KBM-7 (cell line): ENCODE data around the gene ABCA2.

Experiments
- DNase-seq: peaks from one replicate; pipeline ENCODE4 v3.0.0-alpha.2; 2015
- in situ Hi-C: fragments of 300-500 bp; cut with MboI; formaldehyde crosslinking; loops from 2 replicates; pipeline ENCODE4 v1.14.3; 2020; ENCODE audit warnings: low sequenced_read_pairs, low pct_unique_long_range_greater_than_20kb, mixed read lengths

The ABCA2 gene

GRCh38 chr9:137018761-137019559, 9.1 kb downstream of the ABCA2 start:
- no peak for DNase-seq
- in situ Hi-C loops = no loop called here

DNA sequence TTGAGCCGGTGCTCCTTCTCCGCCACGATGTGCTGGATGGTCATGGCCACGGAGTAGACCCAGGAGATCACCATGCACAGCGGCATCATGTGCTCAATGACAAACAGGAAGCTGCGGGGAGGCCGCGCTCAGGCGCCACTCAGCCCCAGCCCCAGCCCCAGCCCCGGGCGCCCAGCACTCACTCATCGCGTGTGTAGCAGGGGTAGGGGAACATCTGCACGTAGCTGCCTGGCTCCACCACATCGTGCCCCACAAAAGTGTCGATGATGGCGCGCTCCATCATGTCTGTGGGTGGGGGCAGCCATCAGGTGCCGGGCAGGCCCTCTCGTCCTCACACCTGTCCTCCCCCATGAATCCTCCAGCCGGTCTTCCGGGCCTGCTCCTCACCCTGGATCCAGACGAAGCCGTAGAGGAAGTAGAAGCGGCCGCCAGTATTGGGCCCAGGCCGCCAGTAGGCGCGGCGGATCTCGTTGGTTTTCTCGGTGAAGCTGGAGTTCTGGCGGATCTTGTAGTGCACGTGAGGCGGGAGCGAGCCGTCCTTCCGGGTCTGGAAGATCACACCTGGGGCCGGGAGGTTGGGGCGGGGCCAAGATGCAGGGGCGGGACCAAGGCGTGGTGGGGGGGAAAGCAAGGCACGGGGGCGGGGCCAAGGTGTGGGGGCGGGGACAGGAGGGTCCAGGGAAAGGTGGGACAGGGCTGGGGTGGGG, 10.1 kb downstream of the ABCA2 start:
- in situ Hi-C loops = no loop called here
- no peak for DNase-seq

DNA sequence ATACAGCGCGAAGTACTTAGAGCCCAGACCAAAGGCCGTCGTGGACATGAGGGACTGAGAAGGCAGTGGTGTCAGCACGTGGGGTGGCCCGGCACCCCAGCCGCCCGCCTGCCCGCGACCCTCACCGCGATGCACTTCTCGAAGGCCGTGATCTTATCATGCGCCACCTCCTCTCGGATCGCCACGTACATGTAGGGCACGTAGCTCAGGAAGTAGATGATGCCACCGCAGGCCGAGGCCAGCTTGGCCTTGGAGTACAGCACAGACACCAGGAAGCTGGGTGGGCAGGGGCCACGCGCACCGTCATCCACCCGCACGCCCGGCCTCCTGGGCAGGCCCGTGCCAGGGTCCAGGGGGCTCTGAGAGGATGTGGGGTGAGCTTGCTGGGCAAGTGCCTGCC, 11.0 kb downstream of the ABCA2 start:
- in situ Hi-C loops = no loop called here
- no peak for DNase-seq

DNA sequence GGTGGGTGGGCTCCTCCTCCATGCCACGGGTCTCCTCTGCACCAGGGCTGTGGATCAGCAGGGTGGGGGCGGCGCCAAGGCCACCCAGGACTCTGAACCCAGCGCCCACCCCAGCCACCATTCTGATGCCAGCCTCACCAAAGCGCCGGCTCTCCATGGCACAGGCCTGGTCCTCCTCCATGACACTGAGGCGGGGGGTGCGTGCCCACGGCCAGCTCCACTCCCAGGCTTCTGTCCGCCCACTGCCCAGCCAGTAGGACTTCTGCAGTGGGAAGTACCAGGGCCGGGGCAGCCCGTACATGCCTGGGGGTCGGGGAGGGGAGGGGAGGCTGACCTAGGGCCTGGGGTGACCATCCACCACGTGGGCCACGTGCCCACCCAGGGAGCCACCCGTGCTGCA, 11.6 kb downstream of the ABCA2 start:
- in situ Hi-C loops = no loop called here
- DNase-seq = no peak

DNA sequence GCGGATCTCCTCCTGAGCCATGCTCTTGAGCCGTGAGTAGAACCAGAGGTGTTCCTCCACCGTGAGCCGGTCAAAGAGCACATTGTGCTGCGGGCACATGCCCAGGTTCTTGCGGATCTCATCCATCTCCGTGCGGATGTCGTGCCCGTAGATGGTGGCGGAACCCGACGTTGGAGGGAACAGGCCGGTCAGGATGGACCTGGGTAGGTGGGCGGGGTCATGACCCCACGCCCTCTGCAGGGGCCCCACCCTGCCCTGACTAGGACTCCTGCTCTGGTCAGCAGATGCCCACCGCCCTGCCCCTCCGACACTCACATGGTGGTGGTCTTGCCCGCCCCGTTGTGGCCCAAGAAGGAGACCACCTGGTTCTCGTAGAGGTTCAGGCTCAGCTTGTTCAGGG, 12.1 kb downstream of the ABCA2 start:
- DNase-seq = no peak
- in situ Hi-C loops = no loop called here

- in situ Hi-C loops = no loop called here
- DNase-seq = no peak
Measured at GRCh38 chr9:137015540-137015930, 12.5 kb downstream of the ABCA2 start.

GRCh38 chr9:137014776-137015539, 13.1 kb downstream of the ABCA2 start:
- DNase-seq = no peak
- in situ Hi-C loops = no loop called here

GRCh38 chr9:137014166-137014565, 13.9 kb downstream of the ABCA2 start:
- in situ Hi-C loops = no loop called here
- DNase-seq = no peak

DNA sequence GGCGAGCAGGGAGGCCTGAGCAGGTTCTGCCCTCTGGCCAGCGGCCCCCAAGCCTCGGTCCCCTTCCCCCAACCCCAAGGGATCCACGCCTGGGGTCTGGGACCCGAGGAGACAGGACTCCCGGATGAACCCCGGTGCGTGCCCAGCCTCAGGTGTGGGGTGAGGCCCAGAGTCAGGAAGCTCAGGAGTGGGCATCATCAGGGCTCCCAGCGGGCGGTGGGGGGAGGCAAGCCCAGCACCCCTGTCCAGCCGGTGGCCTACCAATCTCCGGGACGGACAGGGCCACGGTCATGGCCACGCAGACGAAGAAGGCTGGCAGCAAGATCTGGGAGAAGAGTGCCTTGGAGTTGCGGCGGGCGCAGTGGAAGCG, 14.5 kb downstream of the ABCA2 start:
- DNase-seq = no peak
- in situ Hi-C loops = no loop called here

DNA sequence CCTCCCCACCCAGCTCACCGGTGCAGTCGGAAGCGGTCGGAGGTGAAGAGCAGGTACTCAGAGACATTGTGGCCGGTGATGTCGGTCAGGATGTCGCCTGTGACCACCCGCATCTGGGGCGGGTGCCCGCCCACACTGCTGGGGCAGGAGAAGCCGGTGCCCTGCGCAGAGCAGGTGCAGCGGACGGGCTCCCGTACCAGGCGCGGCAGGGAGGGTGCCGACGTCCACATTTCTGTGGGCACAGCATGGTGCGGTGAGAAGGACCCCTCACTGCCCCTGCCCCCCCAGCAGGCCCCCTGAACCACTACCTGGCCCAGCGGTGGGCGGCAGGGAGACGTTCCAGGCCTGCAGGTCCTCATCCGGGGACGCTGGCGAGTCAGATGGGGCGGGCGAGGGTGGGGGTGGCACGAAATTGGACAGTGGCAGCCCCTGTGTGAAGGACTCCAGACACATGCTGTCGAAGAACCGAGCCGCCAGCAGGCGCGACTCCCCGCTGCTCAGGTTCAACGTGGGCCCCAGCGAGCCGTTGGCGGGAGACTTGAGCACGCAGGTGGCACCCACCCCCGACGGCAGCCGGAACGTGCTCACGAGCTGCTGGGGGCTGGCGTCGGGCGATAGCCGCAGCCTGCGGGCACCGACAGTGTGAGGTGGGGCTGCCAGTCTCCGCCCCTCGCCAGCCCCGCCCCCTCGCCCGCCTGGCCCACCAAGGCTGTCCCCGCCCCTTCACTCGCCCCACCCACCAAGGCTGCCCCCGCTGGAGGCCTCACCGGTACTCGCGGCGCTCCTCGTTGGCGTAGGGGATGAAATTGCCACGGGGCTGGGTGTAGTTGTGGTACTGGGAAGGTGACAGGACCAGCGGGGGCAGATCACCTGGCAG, 15.1 kb downstream of the ABCA2 start:
- in situ Hi-C loops = no loop called here

DNA sequence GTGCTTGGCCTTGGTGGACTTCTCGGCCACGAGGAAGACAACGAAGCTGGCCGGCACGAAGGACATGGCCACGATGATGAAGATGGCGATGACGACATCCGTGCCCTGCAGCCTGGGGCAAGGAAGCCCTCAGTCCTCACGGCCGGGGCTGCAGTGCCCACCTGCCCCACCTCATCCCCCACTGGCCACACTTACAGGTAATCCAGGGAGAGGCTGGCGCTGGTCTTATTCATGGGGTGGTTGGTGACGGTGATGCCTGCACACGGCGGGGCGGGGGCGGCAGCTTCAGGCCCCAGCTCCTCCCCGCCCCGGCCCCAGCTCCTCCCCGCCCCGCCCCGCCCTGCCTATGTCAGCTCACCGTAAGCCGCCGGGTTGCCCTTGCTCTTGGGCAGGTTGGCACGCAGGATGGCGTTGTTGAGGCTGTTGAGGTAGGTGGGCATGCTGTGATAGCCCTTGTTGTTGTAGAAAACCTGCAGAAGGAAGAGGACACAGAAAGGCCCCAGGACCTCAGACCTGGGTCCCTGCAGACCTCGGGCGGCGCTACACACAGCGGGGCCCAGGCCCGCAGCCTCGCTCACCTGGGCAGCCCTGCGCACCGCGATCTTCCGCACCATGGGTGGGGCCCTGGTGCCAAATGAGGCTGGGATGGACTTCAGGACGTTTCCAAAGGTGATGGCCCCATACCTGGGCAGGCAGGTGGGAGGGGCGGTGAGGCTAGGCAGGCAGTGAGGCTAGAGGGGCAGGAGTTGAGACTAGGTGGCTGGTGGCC, 15.9 kb downstream of the ABCA2 start:
- in situ Hi-C loops = no loop called here

More for the DNA sequence above, 15.1 kb downstream of the ABCA2 start:
- DNase-seq = no peak

DNA sequence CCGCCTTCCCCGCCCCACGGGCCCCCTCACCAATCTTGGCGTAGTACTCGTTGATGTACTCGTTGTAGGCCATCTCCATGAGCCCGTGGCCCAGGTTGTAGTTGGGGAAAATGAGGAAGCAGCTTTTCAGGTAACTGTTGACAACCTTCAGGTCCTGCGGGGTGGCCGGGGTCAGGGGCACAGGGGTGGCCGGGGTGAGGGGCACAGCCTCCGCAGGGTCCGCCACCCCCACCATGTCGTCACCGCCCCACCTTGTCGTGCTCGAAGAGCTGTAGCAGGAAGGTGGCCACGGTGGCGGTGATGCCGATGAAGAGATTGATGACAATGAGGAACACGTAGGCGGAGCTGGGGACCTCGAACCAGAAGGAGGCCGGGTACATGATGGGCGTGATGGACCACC, 16.9 kb downstream of the ABCA2 start:
- in situ Hi-C loops = no loop called here
- DNase-seq = no peak

More for the DNA sequence above, 15.9 kb downstream of the ABCA2 start:
- no peak for DNase-seq

DNA sequence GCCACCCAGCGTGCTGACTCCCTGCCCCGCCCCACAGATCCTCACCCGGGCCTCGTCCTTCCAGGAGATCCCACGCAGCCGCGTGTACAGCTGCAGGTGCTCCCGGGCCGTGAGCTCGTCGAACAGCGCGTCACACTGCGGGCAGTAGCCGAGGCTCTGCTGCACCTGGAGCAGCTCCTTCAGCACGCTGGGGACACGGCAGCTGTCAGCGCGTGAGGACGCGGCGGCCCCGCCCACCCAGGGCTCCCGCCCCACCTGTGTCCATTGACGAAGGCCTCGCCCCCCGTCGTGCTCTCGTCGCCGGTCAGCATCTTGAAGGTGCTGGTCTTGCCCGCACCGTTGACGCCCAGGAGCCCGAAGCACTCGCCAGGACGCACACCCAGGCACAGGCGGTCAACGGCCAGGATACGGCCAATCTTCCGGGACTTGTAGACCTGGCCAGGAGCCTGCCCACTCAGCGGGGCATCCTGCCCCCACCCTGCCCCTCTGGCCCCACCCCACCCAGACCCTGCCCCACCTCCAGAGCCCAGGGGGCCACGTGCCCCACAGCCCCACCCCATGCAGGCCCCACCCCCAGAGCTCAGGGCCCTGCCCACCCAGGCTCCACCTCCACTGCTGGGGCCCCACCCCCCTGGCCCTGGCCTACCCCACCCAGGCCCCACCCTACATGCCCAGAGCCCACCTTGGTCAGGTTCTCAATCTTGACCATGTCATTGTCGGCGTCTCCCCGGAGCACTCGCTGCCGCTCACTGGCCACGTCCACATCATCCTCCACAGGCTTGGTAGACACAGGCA, 17.9 kb downstream of the ABCA2 start:
- in situ Hi-C loops = no loop called here
- DNase-seq = no peak

- in situ Hi-C loops = no loop called here
- no peak for DNase-seq
Measured at GRCh38 chr9:137009217-137009616, 18.8 kb downstream of the ABCA2 start.

DNA sequence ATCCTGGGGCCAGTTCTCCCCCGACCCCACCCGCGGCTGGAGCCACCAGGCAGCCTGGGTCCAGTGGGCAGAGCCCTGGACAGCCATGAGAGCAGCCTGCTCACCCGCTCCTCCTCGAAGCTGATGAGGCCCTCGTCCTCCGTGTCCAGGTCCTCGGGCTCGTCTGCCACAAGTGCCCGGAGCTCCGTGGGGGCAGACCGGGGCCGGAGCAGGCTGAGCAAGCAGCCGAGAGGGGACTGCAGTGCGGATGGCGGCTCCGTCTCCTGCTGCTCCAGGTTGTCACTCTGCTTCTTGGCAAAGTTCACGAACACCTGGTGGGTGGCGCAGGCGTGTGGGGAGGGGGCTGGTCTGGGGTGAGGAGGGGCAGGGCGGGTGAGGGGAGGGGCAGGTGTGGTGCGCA, 19.7 kb downstream of the ABCA2 start:
- DNase-seq = no peak
- in situ Hi-C loops = no loop called here

DNA sequence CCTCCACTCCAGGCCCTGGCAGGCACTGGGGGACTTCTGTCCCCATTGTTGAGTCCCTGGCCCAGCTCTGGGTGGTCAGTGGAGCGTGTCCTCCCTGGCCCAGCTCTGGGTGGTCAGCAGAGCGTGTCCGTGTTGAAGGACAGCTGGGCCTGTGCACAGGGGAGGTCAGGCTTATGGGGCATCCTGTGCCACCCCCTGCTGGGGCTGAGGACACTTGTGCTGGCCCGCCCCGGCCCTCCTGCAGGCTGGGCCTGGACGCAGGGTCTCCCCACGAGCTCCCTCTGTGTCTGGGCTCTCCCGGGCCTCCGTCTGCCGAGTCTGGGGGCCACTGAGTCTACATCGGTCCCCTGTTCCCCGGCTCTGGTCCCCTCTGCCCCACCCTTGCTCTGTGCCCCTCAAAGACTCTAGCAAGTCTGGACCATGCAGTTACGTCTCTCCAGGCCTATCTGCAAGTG, 20.2 kb downstream of the ABCA2 start:
- in situ Hi-C loops = no loop called here
- no peak for DNase-seq

- in situ Hi-C loops = no loop called here
- DNase-seq = no peak
Measured at GRCh38 chr9:137007108-137007815, 20.8 kb downstream of the ABCA2 start.
